ENCODE results near the gene AUTS2. TPM values are rescaled to one million over a fixed set of nuclear protein-coding genes. Genes with fewer than 3 reads are reported as not detected.

Gene AUTS2
- polyA plus RNA-seq, 1 donor (not counting 4 experiments of a cell fraction or from before 2014, with no cell fraction given), result 4.7 TPM

- TF ChIP-seq EZH2 (IDR thresholded peaks at IDR 0.05; ENCODE audit: low read length) (no peak), CTCF (optimal IDR thresholded peaks at IDR 0.05 in 1 of 3, IDR thresholded peaks at IDR 0.05 in 1 of 3, conservative IDR thresholded peaks at IDR 0.05 in 1 of 3; ENCODE audit: extremely low read depth in 1 of 3, insufficient read depth in 2 of 3, low read length in 3 of 3) (no peak)
- H3K27ac ChIP-seq (ENCODE audit: control insufficient read depth, insufficient read depth, low read length), result no peak overlapping the region
- H3K79me2 ChIP-seq (ENCODE audit: control insufficient read depth, insufficient read depth, low read length), result no peaks in the 10 kb centered on the region
- peaks cover 19% of the 10 kb centered on the region for H3K4me1 ChIP-seq (ENCODE audit: control insufficient read depth, extremely low read depth, insufficient read depth, low read length)
- dilution Hi-C loops (cut with MboI; ENCODE audit: extremely low pct_ligation_motif_present, low sequenced_read_pairs), result no loop called here
- no peak overlapping the region for H2AFZ ChIP-seq (ENCODE audit: control insufficient read depth, low read length)
- DNase-seq (ENCODE audit: low read depth, low spot score) (no peak), FAIRE-seq (no peak)
- no peaks in the 10 kb centered on the region for H3K27me3 ChIP-seq (ENCODE audit: control insufficient read depth, extremely low read depth, insufficient read depth, low read length)
- no peaks in the 10 kb centered on the region for H3K36me3 ChIP-seq (ENCODE audit: control insufficient read depth in 2 of 2, extremely low read depth in 1 of 2, insufficient read depth in 2 of 2, low read length in 2 of 2)
- H3K4me3 ChIP-seq (ENCODE audit: control insufficient read depth in 2 of 3, extremely low read depth in 1 of 3, insufficient read depth in 2 of 3, low read depth in 1 of 3, low read length in 3 of 3), result no peak overlapping the region
- no peak overlapping the region for H3K4me2 ChIP-seq (ENCODE audit: control insufficient read depth, extremely low read depth, insufficient read depth, low read depth, low read length)
- no peaks in the 10 kb centered on the region for H3K9me1 ChIP-seq (ENCODE audit: control insufficient read depth, extremely low read depth, insufficient read depth, low read length)
- H4K20me1 ChIP-seq (ENCODE audit: control insufficient read depth, extremely low read depth, insufficient read depth, low read length), result no peaks in the 10 kb centered on the region
- H3K9me3 ChIP-seq (ENCODE audit: control insufficient read depth, low read depth, low read length), result no peaks in the 10 kb centered on the region
- no peak overlapping the region for H3K9ac ChIP-seq (ENCODE audit: control insufficient read depth, extremely low read depth, insufficient read depth, low read length)
These were observed 876.5 kb downstream of the AUTS2 start for GRCh38 chr7:70474639-70475234.

GRCh38 chr7:70477036-70478010, 879.0 kb downstream of the AUTS2 start:
- no peaks in the 10 kb centered on the region for H3K9me3 ChIP-seq (ENCODE audit: control insufficient read depth, low read depth, low read length)
- dilution Hi-C loops (cut with MboI; ENCODE audit: extremely low pct_ligation_motif_present, low sequenced_read_pairs), result no loop called here
- no peak overlapping the region for H3K27ac ChIP-seq (ENCODE audit: control insufficient read depth, insufficient read depth, low read length)
- H3K9me1 ChIP-seq (ENCODE audit: control insufficient read depth, extremely low read depth, insufficient read depth, low read length), result peaks cover 3% of the 10 kb centered on the region
- H4K20me1 ChIP-seq (ENCODE audit: control insufficient read depth, extremely low read depth, insufficient read depth, low read length), result no peaks in the 10 kb centered on the region
- no peak overlapping the region for H3K4me3 ChIP-seq (ENCODE audit: control insufficient read depth in 2 of 3, extremely low read depth in 1 of 3, insufficient read depth in 2 of 3, low read depth in 1 of 3, low read length in 3 of 3)
- no peak for DNase-seq (ENCODE audit: low read depth, low spot score)
- H3K79me2 ChIP-seq (ENCODE audit: control insufficient read depth, insufficient read depth, low read length), result no peaks in the 10 kb centered on the region
- peak; percentile 53 for FAIRE-seq
- peaks cover 38% of the 10 kb centered on the region for H3K4me1 ChIP-seq (ENCODE audit: control insufficient read depth, extremely low read depth, insufficient read depth, low read length)
- no peaks in the 10 kb centered on the region for H3K36me3 ChIP-seq (ENCODE audit: control insufficient read depth in 2 of 2, extremely low read depth in 1 of 2, insufficient read depth in 2 of 2, low read length in 2 of 2)
- peak overlapping the region; percentile 42 for H3K4me2 ChIP-seq (ENCODE audit: control insufficient read depth, extremely low read depth, insufficient read depth, low read depth, low read length)
- no peak overlapping the region for H2AFZ ChIP-seq (ENCODE audit: control insufficient read depth, low read length)
- TF ChIP-seq EZH2 (IDR thresholded peaks at IDR 0.05; ENCODE audit: low read length), result no peak
- no peak for TF ChIP-seq CTCF (optimal IDR thresholded peaks at IDR 0.05 in 1 of 3, IDR thresholded peaks at IDR 0.05 in 1 of 3, conservative IDR thresholded peaks at IDR 0.05 in 1 of 3; ENCODE audit: extremely low read depth in 1 of 3, insufficient read depth in 2 of 3, low read length in 3 of 3)
- no peak overlapping the region for H3K9ac ChIP-seq (ENCODE audit: control insufficient read depth, extremely low read depth, insufficient read depth, low read length)
- H3K27me3 ChIP-seq (ENCODE audit: control insufficient read depth, extremely low read depth, insufficient read depth, low read length), result no peaks in the 10 kb centered on the region
